ENCODE results near the gene PTDSS2. TPM values are rescaled to one million over a fixed set of nuclear protein-coding genes. Genes with fewer than 3 reads are reported as not detected.

Gene PTDSS2
- total and polyA plus RNA-seq, 2 of the 13 experiments (the other 11 are each of a cell fraction or from before 2014, with no cell fraction given) = 21.7 to 26.4 TPM

GRCh38 chr11:507727-508515 is 57.8 kb downstream of the PTDSS2 start (continued):
- TF ChIP-seq CREB3 (CRISPR knock-in tag; IDR thresholded peaks at IDR 0.05) (no peak), ZBTB38 (CRISPR knock-in tag; IDR thresholded peaks at IDR 0.05) (0 out of 2 replicates have a peak, but pooled peaks have one; percentile 42), SATB2 (CRISPR knock-in tag; IDR thresholded peaks at IDR 0.05) (no peak), PHF5A (CRISPR knock-in tag; IDR thresholded peaks at IDR 0.05; ENCODE audit: low read depth, unreplicated experiment) (no peak), THAP9 (CRISPR knock-in tag; IDR thresholded peaks at IDR 0.05; ENCODE audit: borderline replicate concordance) (no peak), E2F5 (CRISPR knock-in tag; conservative IDR thresholded peaks at IDR 0.05) (no peak), ZNF577 (CRISPR knock-in tag; IDR thresholded peaks at IDR 0.05; ENCODE audit: borderline replicate concordance, low read depth) (no peak), MIER3 (CRISPR knock-in tag; IDR thresholded peaks at IDR 0.05; ENCODE audit: borderline replicate concordance) (no peak), MIXL1 (CRISPR knock-in tag; IDR thresholded peaks at IDR 0.05) (no peak), CCAR2 (optimal IDR thresholded peaks at IDR 0.05; ENCODE audit: low read depth, low read length) (no peak), IKZF1 (IDR thresholded peaks at IDR 0.05) (no peak), ZFAT (CRISPR knock-in tag; conservative IDR thresholded peaks at IDR 0.05) (no peak)
